HT-29 (cell line): ENCODE data around the gene INHBB. TPM values are rescaled to one million over a fixed set of nuclear protein-coding genes. Genes with fewer than 3 reads are reported as not detected.

Experiments
- DNase-seq: peaks from one replicate; pipeline ENCODE4 v3.0.0-alpha.2; 2015; ENCODE audit warnings: low spot score
- total RNA-seq: library from RNA; depleted of rRNA; stranded (reverse); fragments of >200 nt; shearing (Covaris generic); gene quantifications from 2 replicates; pipeline ENCODE4 v1.2.3, GENCODE V29; 2014

INHBB gene
- total RNA-seq, 1 experiment from 2014 or later = not detected

DNA sequence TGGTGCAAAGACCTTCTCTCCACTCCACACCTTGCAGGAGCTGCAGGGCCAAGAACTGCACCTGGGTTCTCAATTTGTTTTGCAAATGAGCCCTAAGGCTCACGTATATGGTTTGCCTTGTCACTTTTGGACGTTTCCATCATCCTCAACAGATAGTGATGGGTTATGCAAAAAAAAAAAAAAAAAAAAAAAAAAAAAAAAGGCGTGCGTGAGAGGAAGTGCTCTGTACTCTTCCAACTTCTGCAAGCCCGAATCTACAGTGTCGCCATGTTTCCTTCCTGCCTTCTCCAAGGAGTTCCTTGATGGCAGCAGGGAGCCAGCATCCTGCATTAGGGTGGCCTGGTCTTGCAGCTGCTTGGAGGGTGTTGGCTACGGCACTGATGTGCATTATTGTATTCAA, 4.0 kb upstream of the INHBB start:
- no peak for DNase-seq

DNA sequence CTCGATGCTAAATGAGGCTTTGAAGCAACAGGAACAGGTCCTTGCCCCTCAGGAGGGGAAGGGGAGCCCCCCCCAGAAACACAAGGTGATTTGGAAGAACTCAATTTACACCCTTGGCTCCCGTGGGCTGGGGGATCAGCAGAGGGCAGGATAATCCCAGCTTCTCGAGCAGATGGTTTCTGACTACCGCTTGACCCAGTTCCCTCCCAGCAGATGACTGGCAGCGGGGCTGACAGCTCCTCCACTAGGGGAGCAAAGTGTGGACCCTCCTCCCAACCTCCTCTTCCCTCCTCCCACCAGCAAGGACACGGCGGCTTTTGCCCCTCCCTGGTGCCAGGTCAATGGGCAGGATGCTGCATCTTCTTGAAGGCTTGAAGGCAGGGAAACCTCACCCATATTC, 3.5 kb upstream of the INHBB start:
- DNase-seq = no peak

- no peak for DNase-seq
These were observed 2.9 kb upstream of the INHBB start for GRCh38 chr2:120343100-120343432.

- peak; percentile 37 for DNase-seq
These were observed 2.4 kb upstream of the INHBB start for GRCh38 chr2:120343433-120344105.

- no peak for DNase-seq
These were observed 1.5 kb upstream of the INHBB start for GRCh38 chr2:120344214-120344975.

- peak; percentile 7 for DNase-seq
These were observed 857 bp upstream of the INHBB start for GRCh38 chr2:120344976-120345581.

- DNase-seq = no peak
These were observed 328 bp upstream of the INHBB start for GRCh38 chr2:120345608-120346007.

- DNase-seq = no peak
These were observed 877 bp downstream of the INHBB start for GRCh38 chr2:120346667-120347358.

- DNase-seq = no peak
These were observed 1.6 kb downstream of the INHBB start for GRCh38 chr2:120347396-120348060.

DNA sequence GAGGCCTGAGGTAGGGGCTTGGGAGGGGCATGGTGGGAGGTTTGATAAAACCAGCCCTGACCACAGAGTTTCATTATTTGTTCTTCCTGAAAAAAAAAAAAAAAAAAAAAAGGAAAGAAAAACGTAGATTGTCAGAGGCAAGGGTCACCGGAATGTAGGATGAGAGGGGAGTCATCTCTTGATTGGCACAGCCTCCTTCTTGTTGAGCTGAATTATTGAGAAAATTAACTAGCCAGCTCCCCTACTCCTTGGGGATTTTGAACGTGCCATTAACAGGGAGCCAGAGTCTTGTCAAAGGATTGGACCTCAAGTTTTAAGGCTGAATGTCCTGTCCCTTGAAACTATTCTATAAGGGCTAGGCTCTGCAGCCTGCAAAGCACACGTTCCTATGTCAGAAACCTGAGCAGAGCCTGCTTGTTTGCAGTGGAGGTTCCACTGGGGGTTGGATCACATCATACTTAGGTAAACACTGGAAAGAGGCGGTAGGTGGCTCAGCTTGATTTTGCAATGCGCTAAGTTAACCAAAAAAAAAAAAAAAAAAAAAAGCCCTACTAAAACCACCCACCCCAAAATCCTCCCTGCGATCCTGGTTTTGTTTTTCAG, 2.3 kb downstream of the INHBB start:
- no peak for DNase-seq

DNA sequence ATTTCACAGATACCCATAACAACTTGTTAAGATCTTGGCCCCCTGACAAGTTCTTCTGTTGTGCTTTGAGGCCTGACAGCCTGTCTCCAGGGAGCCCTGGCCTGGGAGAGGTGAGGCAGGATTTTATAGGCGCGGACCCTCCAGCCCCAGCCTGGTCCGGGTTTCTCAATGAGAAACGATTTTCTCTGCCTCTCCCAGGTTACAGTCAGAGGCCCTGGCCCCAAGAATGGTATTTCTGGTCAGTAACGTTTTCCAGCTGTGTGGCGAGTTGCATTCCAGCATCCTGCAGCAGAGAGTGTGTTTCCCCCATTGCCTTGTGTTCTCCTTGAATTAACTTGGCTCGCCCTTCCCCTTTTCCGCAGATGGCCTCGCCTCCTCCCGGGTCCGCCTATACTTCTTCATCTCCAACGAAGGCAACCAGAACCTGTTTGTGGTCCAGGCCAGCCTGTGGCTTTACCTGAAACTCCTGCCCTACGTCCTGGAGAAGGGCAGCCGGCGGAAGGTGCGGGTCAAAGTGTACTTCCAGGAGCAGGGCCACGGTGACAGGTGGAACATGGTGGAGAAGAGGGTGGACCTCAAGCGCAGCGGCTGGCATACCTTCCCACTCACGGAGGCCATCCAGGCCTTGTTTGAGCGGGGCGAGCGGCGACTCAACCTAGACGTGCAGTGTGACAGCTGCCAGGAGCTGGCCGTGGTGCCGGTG, 3.0 kb downstream of the INHBB start:
- DNase-seq = no peak

DNA sequence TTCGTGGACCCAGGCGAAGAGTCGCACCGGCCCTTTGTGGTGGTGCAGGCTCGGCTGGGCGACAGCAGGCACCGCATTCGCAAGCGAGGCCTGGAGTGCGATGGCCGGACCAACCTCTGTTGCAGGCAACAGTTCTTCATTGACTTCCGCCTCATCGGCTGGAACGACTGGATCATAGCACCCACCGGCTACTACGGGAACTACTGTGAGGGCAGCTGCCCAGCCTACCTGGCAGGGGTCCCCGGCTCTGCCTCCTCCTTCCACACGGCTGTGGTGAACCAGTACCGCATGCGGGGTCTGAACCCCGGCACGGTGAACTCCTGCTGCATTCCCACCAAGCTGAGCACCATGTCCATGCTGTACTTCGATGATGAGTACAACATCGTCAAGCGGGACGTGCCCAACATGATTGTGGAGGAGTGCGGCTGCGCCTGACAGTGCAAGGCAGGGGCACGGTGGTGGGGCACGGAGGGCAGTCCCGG, 3.5 kb downstream of the INHBB start:
- no peak for DNase-seq

GRCh38 chr2:120350080-120350479, 4.1 kb downstream of the INHBB start:
- no peak for DNase-seq

- no peak for DNase-seq
These were observed 4.9 kb downstream of the INHBB start for GRCh38 chr2:120350801-120351320.

DNA sequence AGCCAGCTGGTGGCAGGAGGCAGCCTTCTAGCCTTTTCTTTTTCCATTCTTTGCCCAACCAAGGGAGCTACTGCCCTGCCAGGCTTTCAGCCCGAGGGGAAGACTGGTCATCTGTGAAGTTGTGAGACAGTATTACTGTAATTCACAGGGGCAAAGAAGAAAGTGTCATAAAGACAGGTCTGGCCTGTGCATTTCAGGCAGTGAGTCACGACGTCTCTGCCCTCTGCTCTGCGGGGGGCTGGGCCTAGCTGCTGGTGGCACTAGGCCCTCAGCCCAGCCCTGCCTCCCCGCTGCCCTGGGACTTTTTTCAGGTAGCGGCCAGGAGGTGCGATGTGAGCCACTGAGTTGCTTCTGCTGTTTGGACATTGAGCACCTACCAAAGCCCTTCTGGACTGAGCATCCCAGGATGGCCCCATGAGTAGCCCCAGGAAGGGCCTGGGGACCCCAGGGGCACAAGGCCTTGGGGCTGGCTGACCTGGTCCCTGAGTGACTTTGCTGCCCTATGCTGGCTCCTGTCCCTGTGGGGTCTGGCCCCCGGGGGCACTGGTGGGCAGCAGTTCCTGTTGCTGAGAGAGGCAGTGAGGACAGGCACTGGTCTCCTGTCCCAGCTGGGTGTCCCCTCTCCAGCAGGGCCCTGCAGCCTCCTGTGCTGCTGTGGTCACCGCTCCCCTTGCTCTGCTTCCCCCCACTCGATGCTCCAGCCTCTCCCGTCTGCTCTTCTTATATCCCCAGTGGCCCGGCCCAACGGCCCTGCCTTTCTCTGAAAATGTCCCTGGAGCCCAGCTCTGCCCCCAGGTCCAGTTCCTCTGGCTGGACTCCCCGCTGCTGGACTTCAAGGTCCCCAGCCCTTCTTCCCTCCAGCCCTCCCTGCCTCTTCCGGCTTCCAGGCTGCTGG, 7.0 kb downstream of the INHBB start:
- DNase-seq = no peak

DNA sequence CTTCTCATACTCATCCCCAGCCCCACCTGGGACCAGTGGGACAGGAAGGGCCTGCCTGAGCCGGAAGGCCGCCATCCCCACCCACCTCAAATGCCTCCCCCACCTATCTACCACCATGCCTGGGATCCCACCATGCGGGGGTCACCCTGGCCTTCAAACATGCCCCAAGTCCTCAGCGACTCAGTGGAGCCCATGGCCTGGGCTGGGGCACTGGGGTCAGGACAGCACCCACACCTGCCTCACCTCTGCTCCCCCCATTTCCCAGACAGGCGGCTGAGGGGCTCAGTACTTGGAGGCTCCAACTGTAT, 7.6 kb downstream of the INHBB start:
- no peak for DNase-seq

GRCh38 chr2:120353931-120354330, 8.0 kb downstream of the INHBB start:
- DNase-seq = no peak

GRCh38 chr2:120354467-120354866, 8.5 kb downstream of the INHBB start:
- no peak for DNase-seq

DNA sequence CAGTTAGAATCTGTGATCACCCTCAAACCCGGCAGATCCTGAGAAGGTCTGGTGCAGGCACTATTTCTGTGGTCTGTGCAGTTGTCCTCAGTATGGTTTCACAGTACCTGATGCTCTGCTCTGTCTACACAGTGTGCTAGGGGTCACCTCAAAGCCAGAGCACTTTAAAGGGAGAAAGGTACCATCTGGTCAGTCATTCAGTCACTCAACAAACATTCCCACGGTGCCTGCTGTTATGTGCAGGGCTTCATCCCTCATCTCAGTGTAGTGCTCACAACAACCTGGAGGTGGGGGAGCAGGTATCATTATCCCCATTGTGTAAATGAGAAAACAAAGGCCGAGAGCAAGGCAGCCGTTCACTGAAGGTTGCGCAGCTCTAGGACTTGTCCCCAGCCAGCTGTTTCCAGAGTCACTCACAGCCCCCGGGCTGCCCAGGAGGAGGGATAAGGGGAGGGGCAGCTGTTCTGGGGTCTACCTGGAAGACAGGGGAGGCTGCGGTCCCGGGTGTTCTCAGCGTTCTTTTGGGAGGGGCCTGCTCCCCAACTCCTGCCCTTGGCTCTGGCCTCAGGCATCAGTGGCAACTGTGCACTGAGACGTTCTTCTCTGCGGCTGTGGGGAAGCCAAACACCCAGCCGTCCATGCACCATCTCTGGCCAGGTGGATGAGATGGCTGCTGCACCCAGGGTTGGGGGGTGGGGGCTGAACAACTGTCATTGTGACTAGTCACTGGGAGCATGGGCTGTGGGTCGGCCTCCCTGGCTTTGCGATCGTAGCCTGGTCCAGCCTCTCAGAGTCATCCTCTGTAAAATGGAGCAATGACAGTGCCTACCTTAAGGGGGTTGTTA, 9.2 kb downstream of the INHBB start:
- no peak for DNase-seq
